Gastrocnemius medialis (tissue), 4 donors: ENCODE results near the gene TSPAN11.

Experiments
- POLR2A ChIP-seq, 2 donors: fragments of 450-650 bp; IDR thresholded peaks; one replicate each; pipeline ENCODE4 v1.6.1; 2017; ENCODE audit warnings: antibody characterized with exemption in 2 of 2, mild to moderate bottlenecking in 2 of 2, moderate library complexity in 2 of 2
- TF ChIP-seq, protein P1 (sequence below), 5 experiments: fragments of 450-650 bp in 3 of 5; fragments of 200-600 bp in 2 of 5; sonication (generic) in 2 of 5; IDR thresholded peaks in 4 of 5; conservative IDR thresholded peaks in 1 of 5; 1 replicate in 4 of 5; 2 replicates in 1 of 5; pipeline ENCODE4 v1.5.1; 2016 to 2019; ENCODE audit warnings: antibody characterized with exemption in 5 of 5, mild to moderate bottlenecking in 3 of 5, moderate library complexity in 3 of 5

DNA sequence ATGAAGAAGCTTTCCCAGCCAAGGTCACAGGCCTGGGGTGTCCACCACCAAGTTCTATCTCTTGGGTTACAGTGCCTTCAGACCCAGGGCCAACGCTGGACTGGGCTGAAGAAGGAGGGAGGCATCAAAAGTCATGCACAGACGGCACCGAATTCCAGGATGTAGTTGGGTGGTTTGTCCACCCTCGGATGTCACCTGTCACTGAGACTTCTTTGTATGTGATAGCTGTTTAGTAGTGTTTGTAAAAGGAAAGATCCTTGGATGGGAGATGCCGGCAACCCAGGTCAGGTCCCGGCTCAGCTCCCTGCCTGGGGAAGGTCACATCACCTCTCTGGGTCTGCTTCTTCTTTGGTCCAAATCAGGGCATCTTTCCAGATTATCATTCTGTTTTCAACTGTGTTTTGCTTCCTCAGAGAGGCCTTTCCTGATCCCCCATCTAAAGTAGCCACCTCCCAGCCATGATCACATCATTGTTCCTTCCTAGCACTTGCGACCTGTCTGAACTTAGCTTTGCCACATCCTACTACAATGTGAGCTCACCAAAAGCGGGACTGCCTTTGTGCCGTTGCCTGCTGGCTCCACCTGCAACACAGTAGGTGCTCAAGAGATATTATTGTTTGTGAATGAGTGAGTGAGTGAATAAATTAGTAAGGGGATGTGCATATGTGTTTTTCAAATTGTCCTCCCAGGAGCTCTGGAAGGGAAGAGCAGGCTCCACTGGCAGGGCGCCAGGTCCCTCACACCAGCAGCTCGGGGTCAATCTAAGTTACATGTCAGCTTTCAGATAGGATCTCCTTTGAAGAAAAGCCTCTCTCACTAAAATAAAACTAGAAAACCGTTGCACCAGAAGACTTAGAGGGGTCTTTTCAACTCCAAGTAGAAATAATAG, 2.1 kb downstream of the TSPAN11 start:
- TF ChIP-seq, protein P1, sequence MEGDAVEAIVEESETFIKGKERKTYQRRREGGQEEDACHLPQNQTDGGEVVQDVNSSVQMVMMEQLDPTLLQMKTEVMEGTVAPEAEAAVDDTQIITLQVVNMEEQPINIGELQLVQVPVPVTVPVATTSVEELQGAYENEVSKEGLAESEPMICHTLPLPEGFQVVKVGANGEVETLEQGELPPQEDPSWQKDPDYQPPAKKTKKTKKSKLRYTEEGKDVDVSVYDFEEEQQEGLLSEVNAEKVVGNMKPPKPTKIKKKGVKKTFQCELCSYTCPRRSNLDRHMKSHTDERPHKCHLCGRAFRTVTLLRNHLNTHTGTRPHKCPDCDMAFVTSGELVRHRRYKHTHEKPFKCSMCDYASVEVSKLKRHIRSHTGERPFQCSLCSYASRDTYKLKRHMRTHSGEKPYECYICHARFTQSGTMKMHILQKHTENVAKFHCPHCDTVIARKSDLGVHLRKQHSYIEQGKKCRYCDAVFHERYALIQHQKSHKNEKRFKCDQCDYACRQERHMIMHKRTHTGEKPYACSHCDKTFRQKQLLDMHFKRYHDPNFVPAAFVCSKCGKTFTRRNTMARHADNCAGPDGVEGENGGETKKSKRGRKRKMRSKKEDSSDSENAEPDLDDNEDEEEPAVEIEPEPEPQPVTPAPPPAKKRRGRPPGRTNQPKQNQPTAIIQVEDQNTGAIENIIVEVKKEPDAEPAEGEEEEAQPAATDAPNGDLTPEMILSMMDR (IDR thresholded peaks at IDR 0.05 in 4 of 5, conservative IDR thresholded peaks at IDR 0.05 in 1 of 5) = no peak
- no peak for TF ChIP-seq POLR2A (IDR thresholded peaks at IDR 0.05)
